Chondrocyte (in vitro differentiated cells): Measurements from ENCODE around the gene C6orf52. TPM values are rescaled to one million over a fixed set of nuclear protein-coding genes. Genes with fewer than 3 reads are reported as not detected.

ENCODE experiments used
- DNase-seq: peaks from one replicate; pipeline ENCODE4 v3.0.0; 2021; ENCODE audit warnings: mixed read lengths, low spot score
- H3K27ac Mint-ChIP-seq: one replicate; pipeline ENCODE4 v1.8.0; 2021; ENCODE audit warnings: mild to moderate bottlenecking, moderate library complexity, mixed read lengths; ENCODE audit not compliant: unreplicated experiment
- H3K27me3 Mint-ChIP-seq: 2 replicates; pipeline ENCODE4 v1.8.0; 2021; ENCODE audit warnings: low read depth, mixed read lengths
- H3K36me3 Mint-ChIP-seq: 2 replicates; pipeline ENCODE4 v1.8.0; 2021; ENCODE audit warnings: low read depth, mixed read lengths
- H3K4me1 Mint-ChIP-seq: 2 replicates; pipeline ENCODE4 v1.8.0; 2021; ENCODE audit warnings: low read depth, mild to moderate bottlenecking, mixed read lengths
- H3K4me3 Mint-ChIP-seq: one replicate; pipeline ENCODE4 v1.8.0; 2021; ENCODE audit warnings: mild to moderate bottlenecking, moderate library complexity, mixed read lengths; ENCODE audit not compliant: unreplicated experiment
- H3K9me3 Mint-ChIP-seq: 2 replicates; pipeline ENCODE4 v1.8.0; 2021; ENCODE audit warnings: low read depth, mixed read lengths
- total RNA-seq: library from RNA; stranded (reverse); gene quantifications from 3 replicates; pipeline ENCODE4 v1.2.1, GENCODE V29; 2021
- TF ChIP-seq, protein P1 (sequence below): fragments of 200-600 bp; sonication (generic); IDR thresholded peaks from 2 replicates; pipeline ENCODE4 v1.5.0; 2021; ENCODE audit warnings: antibody characterized with exemption, mild to moderate bottlenecking, moderate library complexity

The C6orf52 gene
- total RNA-seq, 1 donor from 2014 or later = 0.97 TPM

DNA sequence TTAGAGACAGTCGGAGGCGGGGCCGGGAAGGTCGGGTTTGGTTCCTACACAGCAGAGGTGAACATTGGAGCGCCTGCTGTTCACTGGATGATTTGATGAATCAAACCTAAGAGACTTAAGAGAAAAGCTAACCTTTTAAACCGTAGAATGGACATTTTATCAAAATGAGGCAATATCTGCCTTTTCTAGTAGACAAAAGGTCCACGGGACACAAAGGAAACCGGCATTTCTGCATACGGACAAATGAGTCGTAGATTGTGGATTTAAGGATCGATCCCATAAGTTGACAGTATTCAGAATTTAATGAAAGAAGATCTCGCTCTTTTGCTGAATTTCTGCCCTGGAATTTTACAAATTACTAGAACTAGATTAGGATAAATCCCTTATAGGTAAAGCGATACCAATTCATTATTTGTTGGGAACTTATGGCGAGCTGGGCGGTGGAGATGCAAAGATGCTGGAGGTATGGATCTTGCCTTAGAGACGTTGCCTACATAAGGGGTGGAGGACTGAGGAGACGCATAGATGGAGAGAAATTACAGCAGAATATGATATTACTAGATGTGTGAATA lies 756 bp upstream of the C6orf52 start:
- H3K27me3 Mint-ChIP-seq = no peaks in the 10 kb centered on the region
- no peak for DNase-seq
- H3K27ac Mint-ChIP-seq = peak overlapping the region; percentile 100

DNA sequence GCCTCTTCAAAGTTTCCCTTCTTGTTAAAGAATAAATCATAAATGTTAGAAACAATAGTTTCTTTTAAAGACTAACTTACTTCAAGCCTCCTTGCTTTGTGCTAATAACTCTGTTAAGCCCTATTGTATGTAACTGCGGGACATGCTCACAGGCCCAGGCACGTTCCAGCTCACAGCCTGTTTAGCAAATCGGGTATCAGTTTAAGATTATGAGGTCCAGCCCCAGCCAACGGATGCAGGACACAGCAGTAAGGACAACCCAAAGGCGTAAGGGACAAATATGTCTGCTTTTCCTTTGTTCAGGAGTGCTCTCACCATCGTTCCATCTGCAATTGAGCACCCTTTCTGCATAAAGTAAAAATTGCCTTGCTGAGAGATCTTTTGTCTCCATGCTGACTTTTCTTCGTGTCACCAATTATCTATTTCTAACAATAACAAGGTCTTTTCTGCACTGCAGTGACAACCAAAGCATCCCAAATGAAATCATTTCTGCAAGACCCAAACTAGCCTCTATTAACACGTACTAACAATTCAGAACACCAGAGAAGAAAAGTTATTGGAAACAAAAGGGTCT lies 1.4 kb downstream of the C6orf52 start:
- H3K9me3 Mint-ChIP-seq = no peaks in the 10 kb centered on the region
- H3K27me3 Mint-ChIP-seq = no peaks in the 10 kb centered on the region
- H3K36me3 Mint-ChIP-seq = no peaks in the 10 kb centered on the region
- H3K4me1 Mint-ChIP-seq = peaks cover 36% of the 10 kb centered on the region
- no peak overlapping the region for H3K27ac Mint-ChIP-seq
- TF ChIP-seq, protein P1, sequence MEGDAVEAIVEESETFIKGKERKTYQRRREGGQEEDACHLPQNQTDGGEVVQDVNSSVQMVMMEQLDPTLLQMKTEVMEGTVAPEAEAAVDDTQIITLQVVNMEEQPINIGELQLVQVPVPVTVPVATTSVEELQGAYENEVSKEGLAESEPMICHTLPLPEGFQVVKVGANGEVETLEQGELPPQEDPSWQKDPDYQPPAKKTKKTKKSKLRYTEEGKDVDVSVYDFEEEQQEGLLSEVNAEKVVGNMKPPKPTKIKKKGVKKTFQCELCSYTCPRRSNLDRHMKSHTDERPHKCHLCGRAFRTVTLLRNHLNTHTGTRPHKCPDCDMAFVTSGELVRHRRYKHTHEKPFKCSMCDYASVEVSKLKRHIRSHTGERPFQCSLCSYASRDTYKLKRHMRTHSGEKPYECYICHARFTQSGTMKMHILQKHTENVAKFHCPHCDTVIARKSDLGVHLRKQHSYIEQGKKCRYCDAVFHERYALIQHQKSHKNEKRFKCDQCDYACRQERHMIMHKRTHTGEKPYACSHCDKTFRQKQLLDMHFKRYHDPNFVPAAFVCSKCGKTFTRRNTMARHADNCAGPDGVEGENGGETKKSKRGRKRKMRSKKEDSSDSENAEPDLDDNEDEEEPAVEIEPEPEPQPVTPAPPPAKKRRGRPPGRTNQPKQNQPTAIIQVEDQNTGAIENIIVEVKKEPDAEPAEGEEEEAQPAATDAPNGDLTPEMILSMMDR = no peak
- peak overlapping the region; percentile 99 for H3K4me3 Mint-ChIP-seq
- DNase-seq = no peak

More for the DNA sequence above, 756 bp upstream of the C6orf52 start:
- Mint-ChIP-seq H3K4me1 (peaks cover 36% of the 10 kb centered on the region), H3K4me3 (peak overlapping the region; percentile 99), H3K9me3 (no peaks in the 10 kb centered on the region), H3K36me3 (peaks cover 2% of the 10 kb centered on the region)
- TF ChIP-seq, protein P1 = no peak

DNA sequence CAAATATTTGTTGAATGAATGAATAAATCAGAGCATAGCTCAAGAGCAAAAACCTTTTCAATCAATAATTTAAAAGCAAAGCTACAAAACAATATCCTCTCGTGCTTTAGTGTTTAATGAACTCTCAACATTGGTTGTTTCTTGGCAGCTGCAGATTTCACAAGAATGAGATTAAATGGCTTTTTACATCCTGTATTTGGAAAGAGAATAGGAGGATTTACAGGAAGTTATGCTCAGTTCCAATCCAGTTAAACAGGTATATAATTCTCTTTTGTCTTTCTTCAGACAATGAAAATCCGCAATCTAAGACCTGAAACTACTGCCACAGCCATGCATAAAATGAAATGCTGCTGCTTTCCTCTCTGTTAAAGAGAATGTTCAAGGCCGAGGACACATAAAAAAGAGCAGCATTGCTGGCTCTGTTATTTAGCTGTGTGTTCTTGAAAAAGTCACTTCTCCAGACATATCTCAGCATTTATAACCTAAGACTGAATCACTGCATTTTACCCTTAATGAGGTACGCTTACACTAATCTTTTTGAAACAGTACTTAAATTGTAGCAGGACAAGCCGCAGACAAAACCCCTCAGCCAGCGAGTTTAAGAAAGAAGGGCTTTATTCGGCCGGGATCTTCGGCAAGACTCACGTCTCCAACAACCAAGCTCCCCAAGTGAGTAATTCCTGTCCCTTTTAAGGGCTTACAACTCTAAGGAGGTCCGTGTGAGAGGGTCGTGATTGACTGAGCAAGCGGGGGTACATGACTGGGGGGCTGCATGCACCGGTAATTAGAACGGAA lies 3.6 kb downstream of the C6orf52 start:
- Mint-ChIP-seq H3K27ac (no peak overlapping the region), H3K27me3 (peaks cover 3% of the 10 kb centered on the region), H3K4me3 (no peak overlapping the region), H3K36me3 (no peaks in the 10 kb centered on the region), H3K9me3 (no peaks in the 10 kb centered on the region), H3K4me1 (peaks cover 25% of the 10 kb centered on the region)
- TF ChIP-seq, protein P1 = no peak
- DNase-seq = no peak

DNA sequence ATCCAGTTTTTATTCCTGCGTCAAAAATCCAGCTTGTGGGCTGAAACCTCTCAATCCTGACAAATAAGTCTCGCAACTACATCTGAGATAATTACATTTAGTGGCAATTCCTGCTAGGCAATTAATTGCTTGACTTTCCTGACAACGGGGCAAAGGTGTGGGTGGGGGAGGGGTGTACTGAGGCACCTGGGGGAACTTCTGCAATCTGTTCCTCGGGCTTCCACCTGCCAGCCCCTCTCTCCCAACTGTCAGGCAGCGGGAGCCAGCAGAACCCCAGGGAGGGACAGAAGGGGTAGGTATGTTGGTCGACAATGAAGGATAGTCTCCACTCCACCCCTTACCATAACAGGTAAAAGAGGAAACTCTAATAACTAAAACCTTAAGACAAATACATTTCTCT lies 6.8 kb downstream of the C6orf52 start:
- Mint-ChIP-seq H3K9me3 (no peaks in the 10 kb centered on the region), H3K27ac (no peak overlapping the region), H3K27me3 (peaks cover 15% of the 10 kb centered on the region), H3K36me3 (no peaks in the 10 kb centered on the region), H3K4me1 (peaks cover 1% of the 10 kb centered on the region), H3K4me3 (no peak overlapping the region)
- DNase-seq = no peak
- TF ChIP-seq, protein P1 = no peak

DNA sequence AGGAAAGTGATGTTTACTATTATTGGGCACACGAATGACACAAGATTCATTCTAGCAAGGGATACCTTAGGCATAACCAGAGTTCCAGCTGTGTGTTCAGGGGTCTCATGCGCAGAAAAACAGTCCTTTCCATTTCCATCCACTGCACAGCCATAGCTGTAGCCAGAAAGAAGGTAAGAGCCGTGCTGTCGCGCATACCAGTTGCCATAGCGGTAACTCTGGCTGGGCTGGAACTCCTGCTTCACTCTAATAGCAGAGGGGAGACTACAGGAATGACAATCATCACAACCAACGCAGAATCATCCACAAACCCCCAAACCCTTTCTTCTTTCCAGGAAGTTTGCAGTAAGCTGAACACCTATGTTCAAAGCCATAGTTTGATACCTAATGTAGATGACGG lies 7.5 kb downstream of the C6orf52 start:
- no peak overlapping the region for H3K4me3 Mint-ChIP-seq
- no peaks in the 10 kb centered on the region for H3K4me1 Mint-ChIP-seq

More for the DNA sequence above, 7.5 kb downstream of the C6orf52 start:
- no peak for DNase-seq
- H3K27ac Mint-ChIP-seq = no peak overlapping the region
- H3K9me3 Mint-ChIP-seq = no peaks in the 10 kb centered on the region
- no peaks in the 10 kb centered on the region for H3K36me3 Mint-ChIP-seq
- TF ChIP-seq, protein P1 = no peak
- peaks cover 15% of the 10 kb centered on the region for H3K27me3 Mint-ChIP-seq
